Dermis lymphatic vessel endothelial cell (primary cell): ENCODE measurements around the gene SLC5A9. TPM values are rescaled to one million over a fixed set of nuclear protein-coding genes. Genes with fewer than 3 reads are reported as not detected.

Experiments
- total RNA-seq: library from RNA; depleted of rRNA; stranded (reverse); fragments of >200 nt; gene quantifications from 2 replicates; pipeline ENCODE4 v1.2.1, GENCODE V29; 2014

The SLC5A9 gene
- total RNA-seq = 0.11 and 0.17 TPM in 2 replicates

DNA sequence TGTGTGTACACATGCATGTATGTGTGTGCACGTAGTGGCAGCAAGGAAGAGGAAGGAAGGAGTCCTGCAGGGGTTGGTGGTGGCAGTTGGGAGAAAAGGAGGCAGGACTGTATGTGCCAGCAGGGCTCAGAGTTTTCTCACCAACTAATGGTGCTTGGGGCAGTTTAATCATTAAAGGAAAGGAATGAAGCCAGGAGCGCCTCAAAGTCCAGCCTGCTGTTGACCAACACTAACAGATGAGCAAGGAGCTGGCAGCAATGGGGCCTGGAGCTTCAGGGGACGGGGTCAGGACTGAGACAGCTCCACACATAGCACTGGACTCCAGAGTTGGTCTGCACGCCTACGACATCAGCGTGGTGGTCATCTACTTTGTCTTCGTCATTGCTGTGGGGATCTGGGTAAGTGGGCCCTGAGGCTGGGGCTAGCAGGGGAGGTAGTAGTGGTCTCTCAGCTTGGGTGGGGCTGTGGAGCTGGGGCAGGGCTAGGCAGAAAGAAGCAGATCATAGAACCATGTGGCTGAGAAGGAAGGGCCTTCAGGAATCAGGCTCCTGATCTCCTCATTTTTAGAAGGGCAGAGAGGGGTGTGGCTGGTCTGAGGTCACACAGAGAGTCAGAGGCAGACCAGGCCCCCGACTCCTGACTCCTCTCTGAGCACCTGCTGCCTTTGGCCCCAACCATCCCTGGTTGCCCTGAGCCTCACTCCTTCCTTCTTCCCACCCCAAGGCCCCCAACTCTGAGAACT, at the start of gene SLC5A9:
SLC5A9 (plus strand) TSS at position 216 of the 742 bp plus-strand sequence; CDS start at position 237, 21 bp downstream.

Other genes with a start within 250 kb of the SLC5A9 start
- gene TRABD2B, start 225.3 kb upstream of the SLC5A9 start, total RNA-seq = not detected in 2 replicates
- 2.1 and 2.3 TPM in 2 replicates for gene SPATA6, start 249.5 kb downstream of the SLC5A9 start, total RNA-seq